DND-41 (cell line): ENCODE data around the gene ANKS1A.

Experiments used
- ATAC-seq: fragments of 200-7000 bp; cut with Tn5 transposase; 3 replicates; pipeline ENCODE4 v1.9.1; 2021; ENCODE audit warnings: low read depth; ENCODE audit not compliant: insufficient read depth
- DNase-seq: peaks from one replicate; pipeline ENCODE4 v3.0.0-alpha.2; 2020
- H2AFZ ChIP-seq: 2 replicates; pipeline ENCODE4 v1.6.0; 2012; ENCODE audit warnings: low read depth, low read length
- H3K27ac ChIP-seq: 2 replicates; pipeline ENCODE4 v1.5.1; 2012; ENCODE audit warnings: low read length, inconsistent platforms
- H3K27me3 ChIP-seq: fragments of 200-600 bp; sonication (generic); 2 replicates; pipeline ENCODE4 v1.6.0; 2012; ENCODE audit warnings: low read length, mild to moderate bottlenecking, inconsistent platforms; ENCODE audit not compliant: insufficient read depth, poor library complexity
- H3K36me3 ChIP-seq: 2 replicates; pipeline ENCODE4 v1.5.1; 2012; ENCODE audit warnings: low read length, inconsistent platforms; ENCODE audit not compliant: insufficient read depth
- H3K4me1 ChIP-seq: 2 replicates; pipeline ENCODE4 v1.5.1; 2012; ENCODE audit warnings: mild to moderate bottlenecking, low read length; ENCODE audit not compliant: insufficient read depth
- H3K4me2 ChIP-seq: 2 replicates; pipeline ENCODE4 v1.6.0; 2012; ENCODE audit warnings: mild to moderate bottlenecking, moderate library complexity, low read length, inconsistent platforms; ENCODE audit not compliant: insufficient read depth
- H3K4me3 ChIP-seq, 2 experiments: fragments of 200-600 bp in 1 of 2; shearing (Covaris generic) in 1 of 2; 2 replicates each; pipeline ENCODE4 v1.5.1; 2012 to 2016; ENCODE audit warnings: inconsistent platforms in 2 of 2, low read length in 2 of 2, mild to moderate bottlenecking in 2 of 2, low read depth in 1 of 2, moderate library complexity in 1 of 2
- H3K79me2 ChIP-seq: 2 replicates; pipeline ENCODE4 v1.6.0; 2012; ENCODE audit warnings: low read length, inconsistent platforms; ENCODE audit not compliant: insufficient read depth
- H3K9ac ChIP-seq: 2 replicates; pipeline ENCODE4 v1.6.0; 2012; ENCODE audit warnings: low read depth, mild to moderate bottlenecking, inconsistent platforms, low read length, moderate library complexity
- H3K9me3 ChIP-seq: 2 replicates; pipeline ENCODE4 v1.5.1; 2012; ENCODE audit warnings: low read length, moderate library complexity, mild to moderate bottlenecking, inconsistent platforms; ENCODE audit not compliant: insufficient read depth, severe bottlenecking
- H4K20me1 ChIP-seq: 2 replicates; pipeline ENCODE4 v1.6.0; 2012; ENCODE audit warnings: low read length; ENCODE audit not compliant: insufficient read depth
- CTCF ChIP-seq: IDR thresholded peaks from 2 replicates; pipeline ENCODE4 v1.5.1; 2012; ENCODE audit warnings: borderline replicate concordance, low read length, moderate library complexity, mild to moderate bottlenecking; ENCODE audit not compliant: poor library complexity, severe bottlenecking; ENCODE audit errors: extremely low read depth
- EZH2 ChIP-seq: IDR thresholded peaks from 3 replicates; pipeline ENCODE4 v1.6.1; 2012; ENCODE audit warnings: borderline replicate concordance, low read depth, mild to moderate bottlenecking, moderate library complexity, low read length, inconsistent platforms; ENCODE audit not compliant: severe bottlenecking

ANKS1A gene

DNA sequence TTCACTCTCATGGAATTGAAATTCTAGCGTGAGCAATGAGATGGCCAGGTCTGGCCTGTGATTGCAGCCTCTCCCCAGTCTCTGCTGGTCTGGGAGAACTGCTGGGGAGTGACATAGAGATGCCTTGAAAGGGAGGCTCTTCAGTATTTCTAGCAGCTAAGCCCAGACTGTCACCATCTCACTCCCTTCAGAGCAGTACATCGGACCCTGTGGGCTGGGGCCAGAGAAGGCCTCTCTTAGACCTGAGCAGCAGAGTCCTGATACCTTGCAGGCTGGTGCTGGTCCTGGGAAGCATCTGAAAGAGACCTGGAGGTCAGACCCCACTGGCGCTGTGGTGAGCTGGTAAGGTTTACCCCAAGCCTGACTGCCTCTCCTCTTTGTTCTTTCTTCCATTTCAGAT is 164.6 kb downstream of the ANKS1A start:
- Histone ChIP-seq H3K27ac (no peak overlapping the region), H3K9ac (no peak overlapping the region), H3K9me3 (no peaks in the 10 kb centered on the region), H3K4me2 (no peak overlapping the region), H3K4me1 (peaks cover 28% of the 10 kb centered on the region), H3K79me2 (no peaks in the 10 kb centered on the region), H3K27me3 (no peaks in the 10 kb centered on the region), H2AFZ (no peak overlapping the region), H3K4me3 (no peak overlapping the region), H4K20me1 (peaks cover 18% of the 10 kb centered on the region), H3K36me3 (0 out of 2 replicates have a peak, but pooled peaks cover 5% of the 10 kb centered on the region)
- ATAC-seq (no peak), DNase-seq (no peak)
- TF ChIP-seq CTCF (no peak), EZH2 (no peak)

DNA sequence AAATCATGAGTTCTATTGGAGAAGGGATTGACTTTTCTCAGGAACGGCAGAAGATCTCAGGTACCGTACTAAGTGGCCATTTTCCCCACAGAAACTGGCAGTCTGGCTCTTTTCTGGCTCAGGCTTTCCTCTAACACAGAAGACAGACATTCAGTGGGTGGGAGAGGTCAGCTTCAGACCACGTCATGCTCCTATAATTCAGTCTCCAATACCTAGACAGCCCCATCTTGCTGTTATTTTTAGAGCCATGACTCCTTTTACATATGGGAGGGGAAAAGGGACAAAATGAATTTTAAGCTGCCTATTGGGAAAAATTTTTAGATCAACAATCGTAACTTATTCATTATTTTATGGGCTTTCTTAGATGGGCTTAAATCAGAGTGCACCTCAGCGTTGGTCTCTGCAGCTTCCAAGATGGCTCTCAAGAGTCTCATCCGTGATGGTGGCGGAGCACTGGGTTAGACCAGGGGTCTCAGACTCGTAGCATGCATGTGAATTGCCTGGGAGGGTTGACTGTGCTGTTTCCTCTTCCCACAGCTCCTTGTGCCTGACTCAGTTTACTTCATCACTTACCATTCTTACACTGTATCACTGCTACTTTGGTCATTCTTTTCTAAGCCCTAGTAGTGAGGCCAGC is 165.2 kb downstream of the ANKS1A start:
- Histone ChIP-seq H3K36me3 (0 out of 2 replicates have a peak, but pooled peaks cover 5% of the 10 kb centered on the region), H3K27ac (no peak overlapping the region), H3K9ac (no peak overlapping the region), H3K9me3 (no peaks in the 10 kb centered on the region), H3K79me2 (no peaks in the 10 kb centered on the region), H3K4me1 (peaks cover 23% of the 10 kb centered on the region), H4K20me1 (peaks cover 21% of the 10 kb centered on the region), H3K27me3 (no peaks in the 10 kb centered on the region), H2AFZ (no peak overlapping the region), H3K4me3 (no peak overlapping the region), H3K4me2 (no peak overlapping the region)
- ATAC-seq (no peak), DNase-seq (no peak)
- no peak for TF ChIP-seq CTCF
- no peak for TF ChIP-seq EZH2

- H3K79me2 ChIP-seq, result no peaks in the 10 kb centered on the region
- TF ChIP-seq CTCF (no peak), EZH2 (no peak)
- no peak overlapping the region for H2AFZ ChIP-seq
- H3K4me2 ChIP-seq, result no peak overlapping the region
- no peaks in the 10 kb centered on the region for H3K9me3 ChIP-seq
- DNase-seq (no peak), ATAC-seq (no peak)
- no peaks in the 10 kb centered on the region for H3K27me3 ChIP-seq
- no peak overlapping the region for H3K27ac ChIP-seq
- no peak overlapping the region for H3K9ac ChIP-seq
- H3K4me1 ChIP-seq, result peaks cover 18% of the 10 kb centered on the region
- H4K20me1 ChIP-seq, result peaks cover 26% of the 10 kb centered on the region
- H3K4me3 ChIP-seq, result no peak overlapping the region
- 0 out of 2 replicates have a peak, but pooled peaks cover 5% of the 10 kb centered on the region for H3K36me3 ChIP-seq
Observed at GRCh38 chr6:35054743-35055130, 165.7 kb downstream of the ANKS1A start.
